Lung (tissue), 12 donors: ENCODE data around the gene RCSD1. TPM values are rescaled to one million over a fixed set of nuclear protein-coding genes. Genes with fewer than 3 reads are reported as not detected.
A peak's percentile ranks its signal among the peaks of the same experiment; 100 is the strongest.

Source experiments
- ATAC-seq: fragments of 200-7000 bp; cut with Tn5 transposase; one replicate; pipeline ENCODE4 v1.9.1; 2020; ENCODE audit warnings: moderate number of reproducible peaks; ENCODE audit not compliant: insufficient read depth, low FRiP score
- DNase-seq, 3 donors: peaks; one replicate each; pipeline ENCODE4 v3.0.0-alpha.2; 2013 to 2017
- H3K27ac ChIP-seq, 2 donors: one replicate each; pipeline ENCODE4 v1.5.1; 2013; ENCODE audit warnings: mild to moderate bottlenecking in 2 of 2, moderate library complexity in 2 of 2, control low read depth in 1 of 2, inconsistent platforms in 1 of 2, low read depth in 1 of 2, low read length in 1 of 2
- H3K27me3 ChIP-seq, 3 donors: one replicate each; pipeline ENCODE4 v1.5.1; 2013; ENCODE audit warnings: low read length in 2 of 3; ENCODE audit not compliant: control insufficient read depth in 3 of 3, insufficient read depth in 3 of 3
- H3K36me3 ChIP-seq, 4 donors: one replicate each; pipeline ENCODE4 v1.5.1; 2013; ENCODE audit warnings: low read length in 4 of 4, mild to moderate bottlenecking in 1 of 4, moderate library complexity in 1 of 4; ENCODE audit not compliant: control insufficient read depth in 4 of 4, insufficient read depth in 4 of 4
- H3K4me1 ChIP-seq, 5 donors: one replicate each; pipeline ENCODE4 v1.5.1; 2013; ENCODE audit warnings: low read length in 5 of 5, mild to moderate bottlenecking in 2 of 5, moderate library complexity in 1 of 5; ENCODE audit not compliant: control insufficient read depth in 5 of 5, insufficient read depth in 5 of 5
- H3K4me3 ChIP-seq: one replicate; pipeline ENCODE4 v1.5.1; 2013; ENCODE audit warnings: mild to moderate bottlenecking, control low read depth, moderate library complexity
- H3K9ac ChIP-seq, 2 donors: one replicate each; pipeline ENCODE4 v1.5.1; 2013; ENCODE audit warnings: low read length in 2 of 2, control low read depth in 1 of 2; ENCODE audit not compliant: insufficient read depth in 1 of 2
- H3K9me3 ChIP-seq, 4 donors: one replicate each; pipeline ENCODE4 v1.5.1; 2013; ENCODE audit warnings: low read length in 3 of 4, mild to moderate bottlenecking in 1 of 4, moderate library complexity in 1 of 4; ENCODE audit not compliant: control insufficient read depth in 4 of 4, insufficient read depth in 3 of 4
- WGBS, 2 donors: extraction: QIAGEN DNeasy Blood & Tissue Kit; methylation state at CpG; one replicate each; pipeline ENCODE4 v1.1.7; 2013; 5-methylcytosine and 5-hydroxymethylcytosine counted together
- polyA plus RNA-seq, 2 donors: library from polyadenylated mRNA; stranded (reverse); fragments of 200-250 nt; gene quantifications; one replicate each; pipeline ENCODE4 v1.2.1, GENCODE V29; 2013
- total RNA-seq, 2 donors: library from RNA; depleted of rRNA in 1 of 2; stranded (reverse); fragments of >200 nt in 1 of 2; gene quantifications; one replicate each; pipeline ENCODE4 v1.2.1, GENCODE V29; 2014 to 2021
- TF ChIP-seq, protein P1 (sequence below): IDR thresholded peaks from 2 replicates; pipeline ENCODE4 v1.5.1; 2012; ENCODE audit warnings: mild to moderate bottlenecking; ENCODE audit errors: control extremely low read depth, extremely low read depth
- donor health status: control.
- donor health status: control.
- donor health status: Bipolar disorder and iron deficiency.
- donor health status: healthy.
- donor health status: DM: yes; HTN: yes; CAD: no.

RCSD1 gene
- total and polyA plus RNA-seq, 4 donors: 7.6 to 29.4 (median 23.8) TPM

DNA sequence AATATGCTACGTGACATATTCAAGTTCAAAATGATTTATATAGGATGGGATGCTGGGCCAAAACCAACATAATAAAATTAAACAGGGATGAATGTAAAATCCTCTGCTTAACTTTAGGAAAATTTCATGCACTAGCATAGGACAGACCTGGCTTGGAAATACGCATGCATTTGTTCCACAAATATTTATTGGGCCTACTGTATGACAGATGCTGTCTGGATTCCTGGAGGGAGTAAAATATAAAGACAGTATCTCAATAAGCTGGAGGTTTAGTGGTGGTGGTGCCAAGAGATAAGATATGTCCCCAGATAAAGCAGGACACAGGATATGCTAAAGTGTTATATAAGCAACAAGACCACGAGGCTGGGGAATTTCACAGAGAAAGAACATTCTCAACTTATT lies 15.1 kb downstream of the RCSD1 start:
- 59 to 64% methylated on average over 3 of the region's 3 CpGs for WGBS, 2 donors
- no peak overlapping the region for H3K4me3 ChIP-seq
- H3K4me1 ChIP-seq: peaks cover 0 to 21% (median 0%) of the 10 kb centered on the region in 5 donors
- no peak overlapping the region for H3K27ac ChIP-seq
- no peak overlapping the region for H3K9ac ChIP-seq
- TF ChIP-seq, protein P1, sequence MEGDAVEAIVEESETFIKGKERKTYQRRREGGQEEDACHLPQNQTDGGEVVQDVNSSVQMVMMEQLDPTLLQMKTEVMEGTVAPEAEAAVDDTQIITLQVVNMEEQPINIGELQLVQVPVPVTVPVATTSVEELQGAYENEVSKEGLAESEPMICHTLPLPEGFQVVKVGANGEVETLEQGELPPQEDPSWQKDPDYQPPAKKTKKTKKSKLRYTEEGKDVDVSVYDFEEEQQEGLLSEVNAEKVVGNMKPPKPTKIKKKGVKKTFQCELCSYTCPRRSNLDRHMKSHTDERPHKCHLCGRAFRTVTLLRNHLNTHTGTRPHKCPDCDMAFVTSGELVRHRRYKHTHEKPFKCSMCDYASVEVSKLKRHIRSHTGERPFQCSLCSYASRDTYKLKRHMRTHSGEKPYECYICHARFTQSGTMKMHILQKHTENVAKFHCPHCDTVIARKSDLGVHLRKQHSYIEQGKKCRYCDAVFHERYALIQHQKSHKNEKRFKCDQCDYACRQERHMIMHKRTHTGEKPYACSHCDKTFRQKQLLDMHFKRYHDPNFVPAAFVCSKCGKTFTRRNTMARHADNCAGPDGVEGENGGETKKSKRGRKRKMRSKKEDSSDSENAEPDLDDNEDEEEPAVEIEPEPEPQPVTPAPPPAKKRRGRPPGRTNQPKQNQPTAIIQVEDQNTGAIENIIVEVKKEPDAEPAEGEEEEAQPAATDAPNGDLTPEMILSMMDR: no peak
- no peaks in the 10 kb centered on the region for H3K27me3 ChIP-seq
- no peaks in the 10 kb centered on the region for H3K9me3 ChIP-seq
- DNase-seq: no peak
- peaks cover 0 to 3% (median 0%) of the 10 kb centered on the region in 4 donors for H3K36me3 ChIP-seq
- ATAC-seq: no peak

DNA sequence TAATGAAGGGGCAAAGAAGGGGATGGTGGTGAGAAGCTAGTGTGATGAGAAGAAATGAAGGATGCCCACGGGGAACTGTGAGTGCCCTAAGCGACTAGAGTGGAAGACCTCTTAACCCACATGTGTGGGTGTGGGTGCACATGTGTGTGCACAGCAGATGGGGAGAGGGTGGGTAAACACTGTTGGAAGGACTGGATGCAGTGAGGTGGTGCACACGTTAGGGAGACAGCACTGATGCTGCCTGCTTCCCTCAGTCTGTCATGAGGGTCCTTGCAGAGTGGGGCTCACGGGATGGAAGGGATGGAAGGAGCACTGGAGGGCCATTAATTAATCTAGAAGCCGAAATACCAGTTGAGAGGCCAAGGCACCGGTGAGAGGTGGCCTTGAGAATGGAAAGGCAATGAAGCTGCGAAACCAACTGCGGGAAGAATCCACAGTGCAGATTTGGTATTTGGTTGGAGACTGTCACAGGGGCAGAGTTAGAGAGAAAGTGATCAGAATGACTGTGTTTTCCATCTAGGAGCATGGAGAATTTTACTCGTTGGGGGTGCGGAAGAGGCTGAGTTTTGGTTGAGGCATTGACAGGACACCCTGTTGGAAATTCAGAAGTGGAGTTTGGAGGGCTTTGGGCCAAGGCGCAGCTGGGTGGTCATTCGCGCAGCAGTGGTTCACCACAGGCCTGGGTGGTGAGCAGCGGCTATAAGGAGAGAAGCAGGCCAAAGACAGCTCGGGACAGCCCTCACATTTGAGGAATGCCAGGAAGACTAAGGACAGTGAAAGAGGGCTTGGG lies 15.8 kb downstream of the RCSD1 start:
- Histone ChIP-seq H3K27ac (no peak overlapping the region), H3K36me3 (peaks cover 0 to 2% (median 0%) of the 10 kb centered on the region in 4 donors), H3K27me3 (no peaks in the 10 kb centered on the region), H3K4me3 (no peak overlapping the region), H3K4me1 (peaks cover 0 to 26% (median 0%) of the 10 kb centered on the region in 5 donors), H3K9ac (no peak overlapping the region), H3K9me3 (no peaks in the 10 kb centered on the region)
- TF ChIP-seq, protein P1: no peak
- 81 to 84% methylated on average over 15 of the region's 15 CpGs for WGBS, 2 donors
- ATAC-seq (no peak), DNase-seq (no peak)

DNA sequence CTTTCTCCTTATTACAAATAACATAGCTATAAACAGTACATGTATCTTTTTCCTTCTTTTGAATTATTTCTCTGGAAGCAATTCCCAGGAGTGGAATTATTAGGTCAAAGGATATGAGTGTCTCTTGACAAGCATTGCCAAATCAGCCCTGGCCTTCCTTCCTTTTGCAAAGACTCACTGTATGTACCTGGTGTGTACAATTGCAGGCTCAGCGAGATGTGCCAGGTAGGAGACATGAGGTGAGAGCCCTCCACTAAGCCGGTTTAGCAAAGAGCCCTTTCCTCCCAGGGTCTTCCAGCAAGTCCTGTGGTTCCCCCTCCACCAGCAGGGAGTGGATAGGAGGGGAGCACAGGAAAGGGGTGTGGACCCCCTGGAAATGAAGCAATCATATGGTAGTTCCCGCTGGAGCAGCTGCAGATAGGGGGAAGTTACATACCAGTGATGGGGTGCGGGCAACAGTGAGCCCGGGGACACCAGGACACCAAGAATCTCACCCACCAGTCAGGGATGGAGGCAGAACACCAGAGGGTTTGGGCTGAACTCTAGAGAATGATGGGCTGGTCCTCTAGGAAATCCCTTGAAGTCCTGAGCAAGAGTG lies 18.3 kb downstream of the RCSD1 start:
- H3K9me3 ChIP-seq: no peaks in the 10 kb centered on the region
- peaks cover 0 to 38% (median 0%) of the 10 kb centered on the region in 5 donors for H3K4me1 ChIP-seq
- TF ChIP-seq, protein P1: no peak
- no peak overlapping the region for H3K4me3 ChIP-seq
- no peaks in the 10 kb centered on the region for H3K27me3 ChIP-seq
- 23 to 35% methylated on average over 5 of the region's 5 CpGs for WGBS, 2 donors
- no peak for ATAC-seq
- no peak for DNase-seq
- peak overlapping the region; percentile 18 to 24 for H3K27ac ChIP-seq
- H3K36me3 ChIP-seq: no peaks in the 10 kb centered on the region
- no peak overlapping the region for H3K9ac ChIP-seq
